D341Med (cell line): ENCODE data around the gene SHH.
"Not testable (repeated sequence)": the region's sequence is repeated elsewhere in the genome, so short reads cannot be mapped to it uniquely, and the experiment has no call there.

Experiments
- DNase-seq: peaks from one replicate; pipeline ENCODE4 v3.0.0; 2012; ENCODE audit warnings: low spot score

SHH gene

GRCh38 chr7:155842496-155843265, 30.4 kb upstream of the SHH start:
- DNase-seq = no peak

GRCh38 chr7:155840909-155841308, 28.6 kb upstream of the SHH start:
- no peak for DNase-seq

GRCh38 chr7:155840262-155840885, 28.1 kb upstream of the SHH start:
- no peak for DNase-seq

- no peak for DNase-seq
These were observed 27.2 kb upstream of the SHH start for GRCh38 chr7:155839461-155839860.

GRCh38 chr7:155838312-155838711, 26.0 kb upstream of the SHH start:
- not testable (repeated sequence) for DNase-seq

GRCh38 chr7:155837126-155837479, 24.8 kb upstream of the SHH start:
- DNase-seq = no peak

GRCh38 chr7:155836216-155837125, 24.2 kb upstream of the SHH start:
- DNase-seq = no peak

- DNase-seq = no peak
These were observed 23.4 kb upstream of the SHH start for GRCh38 chr7:155835446-155836215.

- no peak for DNase-seq
These were observed 22.3 kb upstream of the SHH start for GRCh38 chr7:155834486-155835048.

- DNase-seq = no peak
These were observed 21.4 kb upstream of the SHH start for GRCh38 chr7:155833651-155834050.

GRCh38 chr7:155832581-155832981, 20.3 kb upstream of the SHH start:
- DNase-seq = no peak

GRCh38 chr7:155831807-155832524, 19.7 kb upstream of the SHH start:
- DNase-seq = no peak

- DNase-seq = no peak
These were observed 18.9 kb upstream of the SHH start for GRCh38 chr7:155830961-155831806.

GRCh38 chr7:155829796-155830470, 17.7 kb upstream of the SHH start:
- no peak for DNase-seq

- DNase-seq = no peak
These were observed 13.1 kb upstream of the SHH start for GRCh38 chr7:155825336-155825735.

GRCh38 chr7:155824227-155824886, 12.1 kb upstream of the SHH start:
- DNase-seq = no peak

GRCh38 chr7:155821851-155822250, 9.6 kb upstream of the SHH start:
- DNase-seq = no peak

GRCh38 chr7:155820788-155821187, 8.5 kb upstream of the SHH start:
- DNase-seq = no peak

- DNase-seq = no peak
These were observed 8.0 kb upstream of the SHH start for GRCh38 chr7:155820246-155820645.
